ENCODE data around the gene DUSP1.
"Not testable (repeated sequence)": the region's sequence is repeated elsewhere in the genome, so short reads cannot be mapped to it uniquely, and the experiment has no call there.

DUSP1 gene

GRCh38 chr5:172797771-172798191 lies 26.8 kb upstream of the DUSP1 start:
- DNase-seq (ENCODE audit: low spot score): peak; percentile 74

GRCh38 chr5:172796306-172796705 lies 25.3 kb upstream of the DUSP1 start:
- DNase-seq (ENCODE audit: low spot score): no peak

- no peak for DNase-seq (ENCODE audit: low spot score)
Measured at GRCh38 chr5:172795318-172795977, 24.5 kb upstream of the DUSP1 start.

- DNase-seq (ENCODE audit: low spot score): no peak
Measured at GRCh38 chr5:172793577-172794488, 22.8 kb upstream of the DUSP1 start.

- DNase-seq (ENCODE audit: low spot score): no peak
Measured at GRCh38 chr5:172792701-172793570, 21.9 kb upstream of the DUSP1 start.

GRCh38 chr5:172791726-172792445 lies 20.9 kb upstream of the DUSP1 start:
- DNase-seq (ENCODE audit: low spot score): no peak

- no peak for DNase-seq (ENCODE audit: low spot score)
Measured at GRCh38 chr5:172791286-172791685, 20.3 kb upstream of the DUSP1 start.

GRCh38 chr5:172790496-172790889 lies 19.5 kb upstream of the DUSP1 start:
- DNase-seq (ENCODE audit: low spot score): no peak

- DNase-seq (ENCODE audit: low spot score): no peak
Measured at GRCh38 chr5:172789687-172790495, 18.9 kb upstream of the DUSP1 start.

GRCh38 chr5:172788771-172789686 lies 18.0 kb upstream of the DUSP1 start:
- DNase-seq (ENCODE audit: low spot score): no peak

GRCh38 chr5:172787538-172787937 lies 16.5 kb upstream of the DUSP1 start:
- not testable (repeated sequence) for DNase-seq (ENCODE audit: low spot score)

GRCh38 chr5:172786736-172787462 lies 15.9 kb upstream of the DUSP1 start:
- no peak for DNase-seq (ENCODE audit: low spot score)

GRCh38 chr5:172785429-172786088 lies 14.6 kb upstream of the DUSP1 start:
- DNase-seq (ENCODE audit: low spot score): no peak

GRCh38 chr5:172784162-172784561 lies 13.2 kb upstream of the DUSP1 start:
- not testable (repeated sequence) for DNase-seq (ENCODE audit: low spot score)

- not testable (repeated sequence) for DNase-seq (ENCODE audit: low spot score)
Measured at GRCh38 chr5:172783319-172783718, 12.3 kb upstream of the DUSP1 start.

GRCh38 chr5:172782169-172783039 lies 11.4 kb upstream of the DUSP1 start:
- no peak for DNase-seq (ENCODE audit: low spot score)

- no peak for DNase-seq (ENCODE audit: low spot score)
Measured at GRCh38 chr5:172779691-172780341, 8.8 kb upstream of the DUSP1 start.
